C4-2B (cell line): ENCODE data around the gene SPG7.

ENCODE experiments used
- ZFX ChIP-seq: fragments of 450-650 bp; IDR thresholded peaks from 2 replicates; pipeline ENCODE4 v1.6.1; 2017
- TF ChIP-seq, protein P1 (sequence below): fragments of 450-650 bp; conservative IDR thresholded peaks from 2 replicates; pipeline ENCODE4 v1.5.1; 2017; ENCODE audit warnings: mild to moderate bottlenecking

DNA sequence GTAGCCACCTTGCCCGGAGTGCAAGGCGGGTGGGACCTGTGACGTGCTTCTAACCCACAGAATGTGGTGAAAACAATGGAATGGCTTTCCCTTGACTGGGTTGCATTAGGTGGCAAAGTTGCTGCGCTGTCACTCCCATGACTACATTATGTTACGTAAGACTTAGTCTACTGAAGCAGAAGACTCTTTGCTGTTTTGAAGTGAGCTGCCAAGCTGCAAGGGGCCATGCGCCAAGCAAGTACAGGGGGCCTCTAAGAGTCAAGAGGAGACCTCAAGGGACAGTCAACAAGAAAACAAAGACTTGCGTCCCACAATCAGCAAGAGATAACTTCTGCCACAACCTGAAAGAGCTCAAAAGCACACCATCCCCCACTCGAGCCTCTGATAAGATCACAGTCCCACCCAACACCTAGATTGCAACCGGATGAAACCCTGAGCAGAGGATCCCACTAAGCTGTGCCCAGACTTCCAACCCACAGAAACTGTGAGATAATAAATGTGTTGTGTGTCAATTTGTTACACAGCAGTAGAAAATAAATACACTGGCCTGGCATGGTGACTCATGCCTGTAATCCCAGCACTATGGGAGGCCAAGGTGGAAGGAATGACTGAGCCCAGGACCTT, 34.3 kb upstream of the SPG7 start:
- TF ChIP-seq, protein P1, sequence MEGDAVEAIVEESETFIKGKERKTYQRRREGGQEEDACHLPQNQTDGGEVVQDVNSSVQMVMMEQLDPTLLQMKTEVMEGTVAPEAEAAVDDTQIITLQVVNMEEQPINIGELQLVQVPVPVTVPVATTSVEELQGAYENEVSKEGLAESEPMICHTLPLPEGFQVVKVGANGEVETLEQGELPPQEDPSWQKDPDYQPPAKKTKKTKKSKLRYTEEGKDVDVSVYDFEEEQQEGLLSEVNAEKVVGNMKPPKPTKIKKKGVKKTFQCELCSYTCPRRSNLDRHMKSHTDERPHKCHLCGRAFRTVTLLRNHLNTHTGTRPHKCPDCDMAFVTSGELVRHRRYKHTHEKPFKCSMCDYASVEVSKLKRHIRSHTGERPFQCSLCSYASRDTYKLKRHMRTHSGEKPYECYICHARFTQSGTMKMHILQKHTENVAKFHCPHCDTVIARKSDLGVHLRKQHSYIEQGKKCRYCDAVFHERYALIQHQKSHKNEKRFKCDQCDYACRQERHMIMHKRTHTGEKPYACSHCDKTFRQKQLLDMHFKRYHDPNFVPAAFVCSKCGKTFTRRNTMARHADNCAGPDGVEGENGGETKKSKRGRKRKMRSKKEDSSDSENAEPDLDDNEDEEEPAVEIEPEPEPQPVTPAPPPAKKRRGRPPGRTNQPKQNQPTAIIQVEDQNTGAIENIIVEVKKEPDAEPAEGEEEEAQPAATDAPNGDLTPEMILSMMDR: no peak
- no peak for TF ChIP-seq ZFX
